Measurements from ENCODE around the gene LDLRAD4. TPM values are rescaled to one million over a fixed set of nuclear protein-coding genes. Genes with fewer than 3 reads are reported as not detected.

The LDLRAD4 gene
- total and polyA plus RNA-seq, 9 of the 15 experiments (the other 6 are each of a cell fraction or from before 2014, with no cell fraction given) = 0.01 TPM; not detected in 8

GRCh38 chr18:13539843-13540476 lies 321.4 kb downstream of the LDLRAD4 start:
- intact Hi-C loops (cut with micrococcal nuclease) (no loop called here), in situ Hi-C loops (cut with MboI) (no loop called here)
- Histone ChIP-seq H2AFZ (ENCODE audit: low read depth, low read length) (no peak overlapping the region), H3K27me3 (ENCODE audit: control insufficient read depth in 2 of 2, insufficient read depth in 2 of 2, low read length in 2 of 2) (peaks cover 2 to 22% of the 10 kb centered on the region in 2 experiments; a peak in 2 of 5 replicates), H3K4me3 (no peak overlapping the region), H3K4me2 (ENCODE audit: insufficient read depth, low read length) (no peak overlapping the region), H3K9me3 (replicated peaks; ENCODE audit: control insufficient read depth, insufficient read depth, low read depth, low read length) (no peaks in the 10 kb centered on the region), H3K79me2 (ENCODE audit: control insufficient read depth, insufficient read depth, low read length) (no peaks in the 10 kb centered on the region), H3K36me3 (ENCODE audit: control insufficient read depth, insufficient read depth, low read length) (no peaks in the 10 kb centered on the region), H3K9ac (ENCODE audit: insufficient read depth in 1 of 2, low read depth in 2 of 2, low read length in 2 of 2) (no peak overlapping the region), H3K4me1 (replicated peaks in 1 of 2; ENCODE audit: control insufficient read depth in 2 of 2, insufficient read depth in 2 of 2, low read length in 2 of 2) (no peaks in the 10 kb centered on the region), H3K9me1 (ENCODE audit: control insufficient read depth, insufficient read depth, low read length) (no peaks in the 10 kb centered on the region), H3K27ac (ENCODE audit: extremely low read depth, low read depth, low read length) (no peak overlapping the region), H4K20me1 (replicated peaks; ENCODE audit: control insufficient read depth, insufficient read depth, low read length) (no peaks in the 10 kb centered on the region)
- ATAC-seq (no peak), FAIRE-seq (no peak), DNase-seq (ENCODE audit: extremely low read depth in 1 of 4, low spot score in 3 of 4) (no peak)
- BruUV-seq (replicated peaks) = no TSS peak
- 3% methylated on average over 4 of the region's 4 CpGs for WGBS (ENCODE audit: insufficient coverage, low coverage, missing lambda C conversion rate)
- CTCF ChIA-PET (ENCODE audit: low intra/inter-chr PET ratio) = no interaction called here
- POLR2A ChIA-PET = no interaction called here
- TF ChIP-seq TEAD1 (CRISPR knock-in tag; IDR thresholded peaks at IDR 0.05) = no peak
- no peak for TF ChIP-seq SRSF9 (IDR thresholded peaks at IDR 0.05; ENCODE audit: borderline replicate concordance, low read depth, low read length)

GRCh38 chr18:13540477-13541182 lies 322.1 kb downstream of the LDLRAD4 start:
- Histone ChIP-seq H3K9me1 (ENCODE audit: control insufficient read depth, insufficient read depth, low read length) (no peaks in the 10 kb centered on the region), H3K27me3 (ENCODE audit: control insufficient read depth in 2 of 2, insufficient read depth in 2 of 2, low read length in 2 of 2) (peaks cover 2 to 28% of the 10 kb centered on the region in 2 experiments; a peak in 3 of 5 replicates), H3K9ac (ENCODE audit: insufficient read depth in 1 of 2, low read depth in 2 of 2, low read length in 2 of 2) (no peak overlapping the region), H3K4me1 (replicated peaks in 1 of 2; ENCODE audit: control insufficient read depth in 2 of 2, insufficient read depth in 2 of 2, low read length in 2 of 2) (no peaks in the 10 kb centered on the region), H3K36me3 (ENCODE audit: control insufficient read depth, insufficient read depth, low read length) (no peaks in the 10 kb centered on the region), H2AFZ (ENCODE audit: low read depth, low read length) (no peak overlapping the region), H3K27ac (ENCODE audit: extremely low read depth, low read depth, low read length) (no peak overlapping the region), H3K4me3 (no peak overlapping the region), H3K9me3 (replicated peaks; ENCODE audit: control insufficient read depth, insufficient read depth, low read depth, low read length) (no peaks in the 10 kb centered on the region), H3K79me2 (ENCODE audit: control insufficient read depth, insufficient read depth, low read length) (no peaks in the 10 kb centered on the region), H3K4me2 (ENCODE audit: insufficient read depth, low read length) (no peak overlapping the region), H4K20me1 (replicated peaks; ENCODE audit: control insufficient read depth, insufficient read depth, low read length) (no peaks in the 10 kb centered on the region)
- WGBS (ENCODE audit: insufficient coverage, low coverage, missing lambda C conversion rate) = 0% methylated on average over 12 of the region's 12 CpGs
- BruUV-seq (replicated peaks) = no TSS peak
- POLR2A ChIA-PET = no interaction called here
- CTCF ChIA-PET (ENCODE audit: low intra/inter-chr PET ratio) = no interaction called here
- intact Hi-C loops (cut with micrococcal nuclease) (no loop called here), in situ Hi-C loops (cut with MboI) (no loop called here)
- TF ChIP-seq ZNF175 (CRISPR knock-in tag; IDR thresholded peaks at IDR 0.05; ENCODE audit: low read depth) = no peak
- no peak for TF ChIP-seq TAF7 (tag; IDR thresholded peaks at IDR 0.05)
- no peak for FAIRE-seq
- ATAC-seq = no peak
- DNase-seq (ENCODE audit: extremely low read depth in 1 of 4, low spot score in 3 of 4) = no peak

Measured in K562 (cell line).